CD14-positive monocyte (primary cell): Measurements from ENCODE around the gene SOHLH1. TPM values are rescaled to one million over a fixed set of nuclear protein-coding genes. Genes with fewer than 3 reads are reported as not detected.

Experiments used
- DNase-seq, 3 donors: peaks; one replicate each; pipeline ENCODE4 v3.0.0-alpha.2; 2011 to 2022
- H2AFZ ChIP-seq: 2 replicates; pipeline ENCODE4 v1.6.0; 2012; ENCODE audit warnings: mild to moderate bottlenecking, low read depth, low read length, inconsistent platforms; ENCODE audit not compliant: insufficient read depth, poor library complexity, severe bottlenecking
- H3K27ac ChIP-seq, 2 donors: 1 replicate in 1 of 2; 2 replicates in 1 of 2; pipeline ENCODE4 v1.5.1; 2012 to 2013; ENCODE audit warnings: low read length in 2 of 2, control low read depth in 1 of 2, inconsistent platforms in 1 of 2, low read depth in 1 of 2, mild to moderate bottlenecking in 1 of 2
- H3K27me3 ChIP-seq, 2 donors: one replicate each; pipeline versions ENCODE4 v1.6.0 to v1.6.1; 2011 to 2013; ENCODE audit warnings: low read length in 2 of 2; ENCODE audit not compliant: control insufficient read depth in 2 of 2, insufficient read depth in 2 of 2
- H3K36me3 ChIP-seq, 2 donors: replicated peaks in 1 of 2; 1 replicate in 1 of 2; 2 replicates in 1 of 2; pipeline versions ENCODE4 v1.5.1 to v1.6.1; 2012 to 2013; ENCODE audit warnings: low read length in 2 of 2, control low read depth in 1 of 2, inconsistent platforms in 1 of 2, mild to moderate bottlenecking in 1 of 2; ENCODE audit not compliant: insufficient read depth in 2 of 2, control insufficient read depth in 1 of 2
- H3K4me1 ChIP-seq, 2 donors: 1 replicate in 1 of 2; 2 replicates in 1 of 2; pipeline versions ENCODE4 v1.5.1 to v1.6.1; 2012 to 2013; ENCODE audit warnings: low read length in 2 of 2, control low read depth in 1 of 2, inconsistent platforms in 1 of 2, mild to moderate bottlenecking in 1 of 2, moderate library complexity in 1 of 2; ENCODE audit not compliant: insufficient read depth in 2 of 2, control insufficient read depth in 1 of 2
- H3K4me2 ChIP-seq: replicated peaks from 2 replicates; pipeline ENCODE3; 2012; ENCODE audit warnings: low read length, moderate library complexity, mild to moderate bottlenecking; ENCODE audit not compliant: poor library complexity, severe bottlenecking; ENCODE audit errors: extremely low read depth
- H3K4me3 ChIP-seq, 3 experiments: fragments of 200-600 bp in 1 of 3; sonication (generic) in 1 of 3; replicated peaks in 1 of 3; 1 replicate in 2 of 3; 2 replicates in 1 of 3; pipeline ENCODE4 v1.5.1; 2011 to 2013; ENCODE audit warnings: low read length in 3 of 3, mild to moderate bottlenecking in 3 of 3, control low read depth in 2 of 3, low read depth in 2 of 3, inconsistent platforms in 1 of 3, moderate library complexity in 1 of 3
- H3K79me2 ChIP-seq: 2 replicates; pipeline ENCODE4 v1.6.0; 2012; ENCODE audit warnings: mild to moderate bottlenecking, control low read depth, inconsistent platforms, low read length, moderate library complexity; ENCODE audit not compliant: insufficient read depth
- H3K9ac ChIP-seq: 2 replicates; pipeline ENCODE4 v1.6.0; 2017; ENCODE audit warnings: low read length, mild to moderate bottlenecking; ENCODE audit not compliant: insufficient read depth, poor library complexity, severe bottlenecking
- H3K9me3 ChIP-seq, 2 donors: replicated peaks in 1 of 2; 1 replicate in 1 of 2; 2 replicates in 1 of 2; pipeline versions ENCODE4 v1.5.1 to v1.6.1; 2012 to 2013; ENCODE audit warnings: low read length in 2 of 2, control low read depth in 1 of 2; ENCODE audit not compliant: control insufficient read depth in 1 of 2, insufficient read depth in 1 of 2
- H4K20me1 ChIP-seq: 2 replicates; pipeline ENCODE4 v1.6.0; 2012; ENCODE audit warnings: mild to moderate bottlenecking, low read length, control low read depth, moderate library complexity; ENCODE audit not compliant: insufficient read depth
- H3K27ac Mint-ChIP-seq, 7 donors: one replicate each; pipeline ENCODE4 v1.8.0; 2020; ENCODE audit warnings: mild to moderate bottlenecking in 7 of 7, mixed read lengths in 7 of 7, moderate library complexity in 6 of 7, inconsistent platforms in 2 of 7
- H3K27me3 Mint-ChIP-seq, 3 donors: one replicate each; pipeline ENCODE4 v1.8.0; 2021 to 2022; ENCODE audit warnings: low read depth in 3 of 3, mild to moderate bottlenecking in 3 of 3, mixed read lengths in 3 of 3, moderate library complexity in 3 of 3, inconsistent platforms in 1 of 3
- H3K36me3 Mint-ChIP-seq, 2 donors: one replicate each; pipeline ENCODE4 v1.8.0; 2020; ENCODE audit warnings: mixed read lengths in 2 of 2, inconsistent platforms in 1 of 2, mild to moderate bottlenecking in 1 of 2
- H3K4me1 Mint-ChIP-seq: one replicate; pipeline ENCODE4 v1.8.0; 2020; ENCODE audit warnings: mild to moderate bottlenecking, mixed read lengths
- H3K4me3 Mint-ChIP-seq, 2 donors: one replicate each; pipeline ENCODE4 v1.8.0; 2020; ENCODE audit warnings: mild to moderate bottlenecking in 2 of 2, mixed read lengths in 2 of 2, moderate library complexity in 1 of 2
- H3K9me3 Mint-ChIP-seq, 7 donors: one replicate each; pipeline ENCODE4 v1.8.0; 2020 to 2022; ENCODE audit warnings: mixed read lengths in 7 of 7, mild to moderate bottlenecking in 6 of 7, moderate library complexity in 6 of 7, inconsistent platforms in 2 of 7
- CTCF ChIP-seq: fragments of 200-600 bp; IDR thresholded peaks from one replicate; pipeline ENCODE4 v1.8.0; 2022; ENCODE audit warnings: antibody characterized with exemption, mild to moderate bottlenecking
- WGBS: methylation state at CpG from one replicate; pipeline ENCODE4 v1.1.5; 2013; ENCODE audit warnings: missing lambda C conversion rate; ENCODE audit not compliant: insufficient coverage; 5-methylcytosine and 5-hydroxymethylcytosine counted together
- intact Hi-C, 2 donors: fragments of 100-400 bp; cut with micrococcal nuclease; formaldehyde crosslinking; loops; one replicate each; pipeline versions ENCODE4 v1.15.0 to v1.15.1; 2023
- polyA plus RNA-seq, 3 donors: library from polyadenylated mRNA; depleted of rRNA in 1 of 3; unstranded in 2 of 3; stranded (reverse) in 1 of 3; fragments of 300-500 nt in 2 of 3; fragments of >200 nt in 1 of 3; fragmentation: Illumina TruSeq in 2 of 3; gene quantifications; 1 replicate in 2 of 3; 2 replicates in 1 of 3; pipeline ENCODE4 v1.2.3, GENCODE V29; 2012 to 2021

Gene SOHLH1
- polyA plus RNA-seq, 3 donors = not detected

GRCh38 chr9:135695036-135695435 is 4.2 kb downstream of the SOHLH1 start:
- H3K36me3 Mint-ChIP-seq = no peaks in the 10 kb centered on the region
- H3K4me1 Mint-ChIP-seq = no peaks in the 10 kb centered on the region
- no peak for DNase-seq
- H3K27me3 Mint-ChIP-seq = peaks cover 0 to 6% (median 5%) of the 10 kb centered on the region in 3 donors
- Histone ChIP-seq H3K4me1 (no peaks in the 10 kb centered on the region), H3K4me3 (no peak overlapping the region), H3K9ac (no peak overlapping the region), H3K27ac (no peak overlapping the region), H3K79me2 (no peaks in the 10 kb centered on the region), H3K36me3 (no peaks in the 10 kb centered on the region), H3K4me2 (no peak overlapping the region), H3K27me3 (no peaks in the 10 kb centered on the region), H3K9me3 (no peaks in the 10 kb centered on the region), H2AFZ (no peak overlapping the region), H4K20me1 (no peaks in the 10 kb centered on the region)
- 86% methylated on average over 16 of the region's 16 CpGs for WGBS
- intact Hi-C loops = no loop called here
- no peak overlapping the region for H3K27ac Mint-ChIP-seq
- H3K4me3 Mint-ChIP-seq = no peak overlapping the region
- TF ChIP-seq CTCF = no peak
- peaks cover 0 to 5% (median 0%) of the 10 kb centered on the region in 7 donors for H3K9me3 Mint-ChIP-seq

GRCh38 chr9:135694414-135694813 is 4.9 kb downstream of the SOHLH1 start:
- no peaks in the 10 kb centered on the region for H3K79me2 ChIP-seq
- no peaks in the 10 kb centered on the region for H3K4me1 Mint-ChIP-seq
- H3K36me3 Mint-ChIP-seq = no peaks in the 10 kb centered on the region
- H3K27me3 ChIP-seq = no peaks in the 10 kb centered on the region
- TF ChIP-seq CTCF = no peak
- H3K9me3 Mint-ChIP-seq = peaks cover 0 to 5% (median 0%) of the 10 kb centered on the region in 7 donors
- H3K4me3 ChIP-seq = no peak overlapping the region
- H2AFZ ChIP-seq = no peak overlapping the region
- no peaks in the 10 kb centered on the region for H3K36me3 ChIP-seq
- no peak overlapping the region for H3K27ac ChIP-seq
- H3K9me3 ChIP-seq = no peaks in the 10 kb centered on the region
- H3K27me3 Mint-ChIP-seq = peaks cover 0 to 6% (median 5%) of the 10 kb centered on the region in 3 donors
- intact Hi-C loops = no loop called here
- no peaks in the 10 kb centered on the region for H4K20me1 ChIP-seq
- 82% methylated on average over 9 of the region's 18 CpGs for WGBS
- no peak overlapping the region for H3K9ac ChIP-seq
- no peak overlapping the region for H3K4me3 Mint-ChIP-seq
- H3K4me1 ChIP-seq = no peaks in the 10 kb centered on the region
- no peak overlapping the region for H3K27ac Mint-ChIP-seq
- no peak for DNase-seq
- no peak overlapping the region for H3K4me2 ChIP-seq
